Iris pigment epithelial cell (primary cell): ENCODE results near the gene MMP24OS.

ENCODE experiments used
- DNase-seq: peaks from one replicate; pipeline ENCODE4 v3.0.0-alpha.2; 2011; ENCODE audit warnings: low read depth

The MMP24OS gene

GRCh38 chr20:35306931-35307517, 29.1 kb upstream of the MMP24OS start:
- DNase-seq = peak; percentile 84

- DNase-seq = peak; percentile 100
Observed at GRCh38 chr20:35305682-35306556, 28.0 kb upstream of the MMP24OS start.

GRCh38 chr20:35304956-35305355, 27.0 kb upstream of the MMP24OS start:
- no peak for DNase-seq

GRCh38 chr20:35303735-35304491, 26.0 kb upstream of the MMP24OS start:
- DNase-seq = peak; percentile 91

GRCh38 chr20:35303382-35303734, 25.4 kb upstream of the MMP24OS start:
- DNase-seq = no peak

GRCh38 chr20:35302421-35303335, 24.8 kb upstream of the MMP24OS start:
- peak; percentile 53 for DNase-seq

- no peak for DNase-seq
Observed at GRCh38 chr20:35301426-35301825, 23.5 kb upstream of the MMP24OS start.

- no peak for DNase-seq
Observed at GRCh38 chr20:35300469-35301262, 22.7 kb upstream of the MMP24OS start.

- no peak for DNase-seq
Observed at GRCh38 chr20:35299780-35300179, 21.9 kb upstream of the MMP24OS start.

- DNase-seq = no peak
Observed at GRCh38 chr20:35298264-35298663, 20.3 kb upstream of the MMP24OS start.

GRCh38 chr20:35297740-35298139, 19.8 kb upstream of the MMP24OS start:
- DNase-seq = no peak

- no peak for DNase-seq
Observed at GRCh38 chr20:35297155-35297554, 19.2 kb upstream of the MMP24OS start.

- DNase-seq = no peak
Observed at GRCh38 chr20:35296101-35296554, 18.2 kb upstream of the MMP24OS start.

- DNase-seq = no peak
Observed at GRCh38 chr20:35295674-35296073, 17.8 kb upstream of the MMP24OS start.

- no peak for DNase-seq
Observed at GRCh38 chr20:35295058-35295457, 17.1 kb upstream of the MMP24OS start.

GRCh38 chr20:35294293-35294685, 16.4 kb upstream of the MMP24OS start:
- no peak for DNase-seq

GRCh38 chr20:35293303-35294292, 15.7 kb upstream of the MMP24OS start:
- no peak for DNase-seq

GRCh38 chr20:35292504-35293285, 14.8 kb upstream of the MMP24OS start:
- no peak for DNase-seq
